GM23248 (cell line): Measurements from ENCODE around the gene FTCDNL1.

Experiments used
- EZH2 ChIP-seq: fragments of 200-600 bp; sonication (generic); IDR thresholded peaks from 2 replicates; pipeline ENCODE4 v1.6.1; 2018; ENCODE audit warnings: antibody characterized with exemption, mild to moderate bottlenecking; ENCODE audit not compliant: insufficient read depth, poor library complexity, severe bottlenecking
- EZH2phosphoT487 ChIP-seq: fragments of 200-600 bp; sonication (generic); IDR thresholded peaks from 2 replicates; pipeline ENCODE4 v1.6.1; 2018; ENCODE audit warnings: antibody characterized with exemption, moderate library complexity, mild to moderate bottlenecking, low read depth; ENCODE audit not compliant: insufficient read depth

GRCh38 chr2:199792381-199792780 lies 58.6 kb downstream of the FTCDNL1 start:
- TF ChIP-seq EZH2phosphoT487 (no peak), EZH2 (no peak)
